GM18873 (cell line): Measurements from ENCODE around the gene SNRNP70.

Experiments
- ATAC-seq: cut with Tn5 transposase; IDR thresholded peaks from one replicate; pipeline ENCODE4 v1.9.1; 2021; ENCODE audit warnings: mild to moderate bottlenecking, moderate library complexity, moderate number of reproducible peaks; ENCODE audit not compliant: unreplicated experiment, low FRiP score

The SNRNP70 gene

GRCh38 chr19:49097453-49098288, 12.4 kb downstream of the SNRNP70 start:
- ATAC-seq: no peak

GRCh38 chr19:49098795-49099194, 13.5 kb downstream of the SNRNP70 start:
- ATAC-seq: no peak

- no peak for ATAC-seq
Measured at GRCh38 chr19:49101160-49101559, 15.9 kb downstream of the SNRNP70 start.

GRCh38 chr19:49102303-49102702, 17.1 kb downstream of the SNRNP70 start:
- no peak for ATAC-seq

DNA sequence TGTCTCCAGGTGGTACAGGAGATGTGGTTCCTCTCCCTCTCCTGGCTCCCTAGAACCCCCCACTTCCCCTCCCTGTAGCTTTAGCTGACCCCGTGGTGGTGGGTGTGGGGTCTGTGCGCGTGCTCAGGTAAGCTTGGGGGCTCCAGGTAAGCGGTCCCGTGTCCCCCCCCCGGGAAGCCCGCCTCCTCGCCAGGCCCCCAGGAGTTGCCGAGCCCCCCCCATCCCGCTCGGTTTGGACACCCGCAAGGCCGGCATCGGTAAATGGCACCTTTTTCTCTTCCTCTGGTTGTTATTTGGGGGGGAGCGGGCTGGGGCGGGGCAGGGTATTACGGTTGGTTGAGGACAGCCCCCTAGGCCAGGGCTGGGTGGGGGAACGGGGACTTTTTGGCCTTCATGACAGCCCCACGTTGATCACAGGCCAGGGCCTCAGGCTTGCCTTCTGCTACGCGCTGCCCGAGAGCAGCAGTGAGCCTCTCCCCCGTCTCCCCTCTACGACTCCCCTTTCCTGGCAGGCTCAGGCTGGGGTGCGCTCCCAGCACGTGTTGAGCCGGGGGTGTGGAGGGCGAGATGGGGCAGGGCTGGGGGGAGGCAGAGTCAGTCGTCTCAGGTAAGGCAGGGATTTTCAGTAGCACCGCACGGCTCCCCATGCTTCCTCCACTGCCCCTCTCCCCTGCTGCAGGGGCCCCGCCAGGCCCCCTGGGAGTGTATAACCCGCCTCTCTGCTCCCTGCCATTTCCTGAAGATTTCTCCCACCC, 18.3 kb downstream of the SNRNP70 start:
- no peak for ATAC-seq

DNA sequence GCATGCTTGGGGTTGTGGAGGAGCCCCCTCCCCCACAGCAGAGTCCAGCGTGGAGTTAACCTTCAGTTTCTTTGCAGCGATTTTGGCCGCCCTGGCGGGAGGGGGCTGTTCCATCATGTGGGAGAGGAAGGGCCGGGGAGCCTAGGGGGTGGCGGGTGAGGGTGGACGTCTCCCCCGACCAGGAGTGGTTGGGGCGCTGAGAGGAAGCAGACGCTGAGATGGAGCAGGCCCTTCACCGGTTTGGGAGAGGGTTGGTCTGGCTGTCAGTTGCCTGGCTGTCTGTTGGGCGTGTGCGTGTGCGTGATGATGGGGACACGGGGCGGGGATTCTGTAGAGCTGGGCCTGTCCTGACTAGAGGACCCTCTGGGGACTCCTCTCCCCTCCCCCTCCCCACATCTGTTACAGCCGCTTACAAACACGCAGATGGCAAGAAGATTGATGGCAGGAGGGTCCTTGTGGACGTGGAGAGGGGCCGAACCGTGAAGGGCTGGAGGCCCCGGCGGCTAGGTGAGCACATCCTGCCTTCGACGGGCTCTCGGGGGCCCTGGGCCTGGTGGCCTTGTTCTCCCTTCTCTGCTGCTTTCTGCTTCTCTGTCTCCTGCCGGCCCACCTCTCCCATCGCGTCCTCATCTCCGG, 19.1 kb downstream of the SNRNP70 start:
- no peak for ATAC-seq

GRCh38 chr19:49106648-49107135, 21.4 kb downstream of the SNRNP70 start:
- ATAC-seq: no peak

DNA sequence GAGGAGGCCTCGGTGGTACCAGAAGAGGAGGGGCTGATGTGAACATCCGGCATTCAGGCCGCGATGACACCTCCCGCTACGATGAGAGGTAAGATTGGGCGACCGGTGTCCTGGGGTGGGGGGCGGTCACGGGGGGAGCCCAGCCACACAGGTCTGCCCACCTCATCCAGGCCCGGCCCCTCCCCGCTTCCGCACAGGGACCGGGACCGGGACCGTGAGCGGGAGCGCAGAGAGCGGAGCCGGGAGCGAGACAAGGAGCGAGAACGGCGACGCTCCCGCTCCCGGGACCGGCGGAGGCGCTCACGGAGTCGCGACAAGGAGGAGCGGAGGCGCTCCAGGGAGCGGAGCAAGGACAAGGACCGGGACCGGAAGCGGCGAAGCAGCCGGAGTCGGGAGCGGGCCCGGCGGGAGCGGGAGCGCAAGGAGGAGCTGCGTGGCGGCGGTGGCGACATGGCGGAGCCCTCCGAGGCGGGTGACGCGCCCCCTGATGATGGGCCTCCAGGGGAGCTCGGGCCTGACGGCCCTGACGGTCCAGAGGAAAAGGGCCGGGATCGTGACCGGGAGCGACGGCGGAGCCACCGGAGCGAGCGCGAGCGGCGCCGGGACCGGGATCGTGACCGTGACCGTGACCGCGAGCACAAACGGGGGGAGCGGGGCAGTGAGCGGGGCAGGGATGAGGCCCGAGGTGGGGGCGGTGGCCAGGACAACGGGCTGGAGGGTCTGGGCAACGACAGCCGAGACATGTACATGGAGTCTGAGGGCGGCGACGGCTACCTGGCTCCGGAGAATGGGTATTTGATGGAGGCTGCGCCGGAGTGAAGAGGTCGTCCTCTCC, 22.6 kb downstream of the SNRNP70 start:
- ATAC-seq: no peak

DNA sequence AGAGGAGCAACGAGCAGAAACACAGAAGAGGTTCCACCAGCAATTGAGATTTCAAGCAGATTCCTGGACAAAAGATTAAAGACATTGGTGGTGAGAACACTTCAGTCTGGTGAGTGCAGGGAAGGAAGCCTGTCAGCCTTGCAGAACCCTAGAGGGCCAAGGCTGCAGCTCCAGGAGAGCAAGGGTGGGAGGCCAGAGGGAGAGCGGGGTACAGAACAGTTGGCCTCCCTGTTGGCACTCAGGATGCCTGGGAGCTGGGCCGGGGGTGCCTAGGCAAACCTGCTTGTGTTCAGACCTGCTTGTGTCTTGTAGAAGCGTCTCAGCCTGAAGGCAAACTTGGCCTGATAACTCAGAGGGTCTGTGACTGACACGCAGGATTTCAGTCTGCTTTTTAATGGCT, 23.8 kb downstream of the SNRNP70 start:
- no peak for ATAC-seq

GRCh38 chr19:49109569-49110233, 24.4 kb downstream of the SNRNP70 start:
- no peak for ATAC-seq

DNA sequence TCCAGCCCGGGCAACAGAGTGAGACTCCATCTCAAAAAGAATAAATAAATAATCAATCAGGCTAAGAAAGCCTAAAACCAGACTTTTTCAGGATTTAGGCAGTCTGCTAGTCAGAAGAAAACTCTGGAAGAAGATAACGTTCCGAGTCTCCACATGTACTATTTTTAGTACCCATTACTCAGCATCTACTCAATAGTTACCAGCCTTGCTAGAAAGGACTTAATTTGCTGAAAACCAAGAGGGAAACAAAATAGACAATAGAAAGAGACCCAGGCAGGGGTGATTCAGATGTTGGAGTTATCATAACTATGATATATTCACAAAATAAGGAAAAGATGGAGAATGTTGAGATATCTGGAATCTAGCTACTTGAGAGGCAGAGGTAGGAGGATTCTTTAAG, 25.3 kb downstream of the SNRNP70 start:
- ATAC-seq: no peak

DNA sequence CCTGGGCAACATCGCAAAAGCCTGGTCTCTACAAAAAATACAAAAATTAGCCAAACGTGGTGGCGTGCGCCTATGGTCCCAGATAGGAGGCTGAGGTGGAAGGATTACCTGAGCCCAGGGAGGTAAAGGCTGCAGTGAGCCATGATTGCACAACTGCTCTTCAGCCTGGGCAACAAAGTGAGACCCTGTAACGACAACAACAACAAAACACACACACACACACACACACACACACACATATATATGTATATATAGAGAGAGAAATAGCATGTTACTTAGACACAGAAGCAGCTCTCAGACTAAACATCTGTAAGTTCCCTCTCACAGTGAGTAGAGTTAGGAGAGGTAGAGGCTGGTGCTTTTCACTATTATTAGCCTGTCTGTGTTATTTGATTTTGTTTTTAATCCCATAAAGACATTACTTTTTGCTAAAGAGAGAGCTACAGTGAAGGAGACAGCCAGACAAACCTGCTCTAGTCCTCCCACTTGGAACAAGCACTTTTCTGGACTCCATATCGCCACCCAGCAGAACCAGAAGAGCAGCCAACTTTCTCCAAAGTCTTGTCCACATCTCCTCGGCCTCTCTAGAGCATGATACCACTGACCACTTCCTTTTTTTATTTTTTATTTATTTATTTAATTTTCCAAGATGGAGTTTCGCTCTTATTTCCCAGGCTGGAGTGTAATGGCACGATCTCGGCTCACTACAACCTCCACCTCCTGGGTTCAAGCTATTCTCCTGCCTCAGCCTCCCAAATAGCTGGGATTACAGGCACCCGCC, 26.2 kb downstream of the SNRNP70 start:
- no peak for ATAC-seq

DNA sequence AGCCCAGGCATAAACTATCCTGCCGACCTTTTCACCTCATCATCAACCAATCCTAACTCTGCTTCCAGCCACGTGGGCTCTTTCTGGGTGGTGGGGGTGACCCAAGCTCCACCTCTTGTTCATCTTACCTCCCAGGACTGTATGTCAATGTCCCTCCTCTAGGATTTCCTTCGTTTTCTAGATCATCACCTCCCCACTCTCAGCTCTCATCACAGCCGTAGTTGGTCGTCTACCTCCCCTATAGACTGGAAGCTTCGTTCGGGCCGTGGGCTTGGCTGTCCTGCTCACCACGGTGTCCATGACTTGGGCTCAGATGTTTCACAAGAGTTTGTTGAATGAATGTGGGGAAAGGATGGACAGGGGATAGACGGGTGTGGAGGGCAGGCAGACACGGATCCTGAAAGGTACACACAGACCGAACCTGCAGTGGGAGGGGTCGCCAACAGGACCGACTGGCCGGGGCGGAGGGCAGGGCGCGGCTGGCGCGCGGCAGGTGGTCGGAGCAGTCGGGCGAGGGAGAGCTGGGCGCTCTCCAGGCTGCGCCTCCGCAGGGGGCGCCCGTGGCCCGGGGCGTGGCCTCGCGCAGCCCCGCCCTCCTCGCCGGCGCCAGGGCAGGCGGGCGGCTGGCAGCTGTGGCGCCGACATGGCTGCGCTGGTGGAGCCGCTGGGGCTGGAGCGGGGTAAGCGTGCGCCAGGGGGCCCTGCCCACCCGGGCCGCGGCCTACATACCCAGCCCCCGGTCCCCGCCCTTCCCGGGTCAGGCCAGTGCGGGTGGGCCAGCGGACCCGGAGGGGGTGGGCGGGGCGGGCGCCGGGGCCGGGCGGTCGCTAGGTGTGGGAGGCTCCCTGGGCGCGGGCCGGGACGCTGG, 28.7 kb downstream of the SNRNP70 start, which contains the start of gene LIN7B:
Gene LIN7B (plus strand): TSS at position 609 of the 868 bp plus-strand sequence. CDS start 35 bp downstream, at position 644.
- ATAC-seq: no peak

GRCh38 chr19:49114630-49115363, 29.5 kb downstream of the SNRNP70 start:
- no peak for ATAC-seq

DNA sequence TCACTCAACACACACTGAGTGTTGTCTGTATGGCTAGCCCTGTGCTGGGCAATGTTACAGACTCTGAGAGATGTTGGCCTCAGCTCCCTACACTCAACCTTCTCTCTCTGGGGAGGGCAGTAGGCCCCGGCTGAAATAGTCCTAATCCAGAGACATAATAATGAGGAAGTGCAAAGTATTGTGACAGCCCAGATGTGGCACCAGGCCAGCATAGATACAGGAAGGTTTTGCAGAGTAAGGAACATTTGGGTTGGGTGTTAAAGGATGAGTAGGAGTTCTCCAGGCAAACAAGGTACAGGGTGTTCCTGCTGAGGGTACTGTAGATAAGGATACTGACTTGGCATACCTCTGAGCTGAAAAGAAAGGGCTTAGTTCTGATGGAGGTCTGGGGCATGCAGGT, 31.3 kb downstream of the SNRNP70 start:
- no peak for ATAC-seq

DNA sequence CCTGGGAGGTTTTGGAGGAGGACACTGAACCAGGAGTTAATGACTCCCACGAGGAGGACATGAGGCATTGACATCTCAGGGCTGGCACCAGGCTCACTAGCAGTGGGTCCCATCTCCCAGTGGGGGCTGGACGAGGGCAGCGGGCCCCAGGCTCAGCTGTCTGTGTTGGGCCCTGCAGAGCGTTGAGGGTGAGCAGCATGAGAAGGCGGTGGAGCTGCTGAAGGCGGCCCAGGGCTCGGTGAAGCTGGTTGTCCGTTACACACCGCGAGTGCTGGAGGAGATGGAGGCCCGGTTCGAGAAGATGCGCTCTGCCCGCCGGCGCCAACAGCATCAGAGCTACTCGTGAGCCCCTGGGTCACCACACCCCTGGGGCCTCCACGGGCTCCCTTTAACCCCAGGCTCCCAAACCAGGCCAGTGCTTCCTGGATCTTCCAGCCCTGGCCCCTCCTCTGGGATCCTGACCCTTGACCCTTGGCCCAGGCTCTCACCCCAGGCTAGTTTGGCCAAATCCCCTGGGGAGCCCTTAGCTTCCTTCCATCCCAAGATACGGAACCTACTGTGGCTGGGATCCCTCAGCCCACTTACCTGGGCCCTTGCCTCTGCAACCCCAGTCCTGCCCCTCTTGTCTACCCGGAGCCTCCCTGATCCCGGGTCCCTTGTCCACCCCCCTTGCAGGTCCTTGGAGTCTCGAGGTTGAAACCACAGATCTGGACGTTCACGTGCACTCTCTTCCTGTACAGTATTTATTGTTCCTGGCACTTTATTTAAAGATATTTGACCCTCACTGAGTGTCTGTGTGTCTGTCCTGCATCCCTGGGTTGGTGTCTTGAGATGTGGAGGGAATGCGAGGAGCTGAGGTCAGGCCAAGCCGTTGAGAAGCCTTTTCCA, 32.7 kb downstream of the SNRNP70 start:
- no peak for ATAC-seq
